HL-60 (cell line): ENCODE measurements around the gene AHI1.

Source experiments
- DNase-seq, 2 experiments: peaks; one replicate each; pipeline ENCODE4 v3.0.0-alpha.2; 2010 to 2020; ENCODE audit warnings: low read depth in 1 of 2, low spot score in 1 of 2
- H3K27ac ChIP-seq: fragments of 250-450 bp; sonication (Bioruptor Pico); replicated peaks from 2 replicates; pipeline ENCODE4 v1.5.1; 2020; ENCODE audit warnings: mild to moderate bottlenecking, moderate library complexity
- H3K27me3 ChIP-seq: fragments of 250-450 bp; sonication (Bioruptor Pico); 2 replicates; pipeline ENCODE4 v1.5.1; 2021; ENCODE audit warnings: mild to moderate bottlenecking, moderate library complexity; ENCODE audit not compliant: insufficient read depth, poor library complexity, severe bottlenecking
- H3K4me3 ChIP-seq: replicated peaks from 2 replicates; pipeline ENCODE4 v1.5.1; 2011; ENCODE audit warnings: mild to moderate bottlenecking, control low read depth, low read length; ENCODE audit not compliant: insufficient read depth
- GABPA ChIP-seq: IDR thresholded peaks from 2 replicates; pipeline ENCODE4 v1.6.1; 2012; ENCODE audit warnings: low read depth
- POLR2AphosphoS5 ChIP-seq: IDR thresholded peaks from 2 replicates; pipeline ENCODE4 v1.6.1; 2012; ENCODE audit warnings: low read depth
- SPI1 ChIP-seq: IDR thresholded peaks from 2 replicates; pipeline ENCODE4 v1.6.1; 2012; ENCODE audit warnings: low read depth, mild to moderate bottlenecking, borderline replicate concordance
- long read RNA-seq: library from polyadenylated mRNA; unstranded; transcript quantifications from one replicate; pipeline ENCODE4 v2.0.0, GENCODE V29; 2020
- TF ChIP-seq, protein P1 (sequence below): IDR thresholded peaks from one replicate; pipeline ENCODE4 v1.5.1; 2011; ENCODE audit warnings: low read length, control low read depth, inconsistent platforms; ENCODE audit not compliant: insufficient read depth
- TF ChIP-seq, protein P2 (sequence below): IDR thresholded peaks from 2 replicates; pipeline ENCODE4 v1.6.1; 2012; ENCODE audit warnings: low read depth; ENCODE audit not compliant: insufficient replicate concordance

Gene AHI1
- long read RNA-seq, full-length matches to known transcripts = 1 of 13 reads
- long read RNA-seq, partial matches to known transcripts = 5 of 13 reads
- long read RNA-seq, other reads (novel, unspliced or antisense) = 7 of 13 reads

DNA sequence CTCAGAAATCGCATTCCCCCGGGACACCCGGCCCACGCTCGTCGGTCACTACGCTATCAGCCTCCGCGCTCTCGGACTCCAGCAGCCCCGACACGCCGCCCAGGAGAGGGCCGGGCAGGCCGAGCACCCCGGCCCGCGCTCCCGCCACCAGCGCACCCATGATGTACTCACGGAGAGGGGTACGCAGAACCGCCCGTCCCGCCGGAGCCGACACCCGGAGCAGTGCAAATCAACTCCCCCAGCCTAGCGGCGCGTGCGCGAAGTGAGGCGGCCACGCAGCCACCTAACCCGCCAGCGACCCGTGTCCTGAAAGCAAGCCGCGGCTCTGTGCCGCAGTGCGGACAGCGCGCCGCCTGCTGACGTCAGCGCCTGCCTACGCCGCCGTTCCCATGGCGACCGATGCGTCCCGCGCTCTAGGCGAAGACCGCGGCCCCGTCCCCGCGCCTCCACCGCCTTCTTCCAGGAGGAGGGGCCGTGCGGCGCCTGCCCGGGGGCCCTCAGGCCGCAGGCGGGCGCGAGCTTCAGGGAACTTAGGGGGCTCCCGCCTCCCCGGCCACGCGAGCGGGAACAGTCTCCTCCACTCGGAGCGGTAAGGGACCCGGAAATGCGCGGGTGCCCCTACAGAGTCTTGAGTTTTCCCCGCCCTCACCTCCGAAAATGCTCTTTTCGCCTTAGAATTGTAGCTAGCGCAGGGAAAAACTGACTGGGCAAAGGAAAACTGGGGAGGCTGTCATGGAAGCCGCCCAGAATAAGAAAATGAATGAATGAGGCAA is at the start of gene AHI1:
AHI1 (minus strand) TSS at position 329 of the 773 bp plus-strand sequence. CDS start 5,503 bp downstream, outside the sequence.
- DNase-seq = peak; percentile 78 to 89
- Histone ChIP-seq H3K27me3 (no peaks in the 10 kb centered on the region), H3K27ac (peak within 1 kb of the TSS; percentile 78), H3K4me3 (peak within 1 kb of the TSS; percentile 93)
- TF ChIP-seq GABPA (no peak), POLR2AphosphoS5 (peak; percentile 91; the same call in 1 of the 2 replicates), SPI1 (no peak)
- TF ChIP-seq, protein P1, sequence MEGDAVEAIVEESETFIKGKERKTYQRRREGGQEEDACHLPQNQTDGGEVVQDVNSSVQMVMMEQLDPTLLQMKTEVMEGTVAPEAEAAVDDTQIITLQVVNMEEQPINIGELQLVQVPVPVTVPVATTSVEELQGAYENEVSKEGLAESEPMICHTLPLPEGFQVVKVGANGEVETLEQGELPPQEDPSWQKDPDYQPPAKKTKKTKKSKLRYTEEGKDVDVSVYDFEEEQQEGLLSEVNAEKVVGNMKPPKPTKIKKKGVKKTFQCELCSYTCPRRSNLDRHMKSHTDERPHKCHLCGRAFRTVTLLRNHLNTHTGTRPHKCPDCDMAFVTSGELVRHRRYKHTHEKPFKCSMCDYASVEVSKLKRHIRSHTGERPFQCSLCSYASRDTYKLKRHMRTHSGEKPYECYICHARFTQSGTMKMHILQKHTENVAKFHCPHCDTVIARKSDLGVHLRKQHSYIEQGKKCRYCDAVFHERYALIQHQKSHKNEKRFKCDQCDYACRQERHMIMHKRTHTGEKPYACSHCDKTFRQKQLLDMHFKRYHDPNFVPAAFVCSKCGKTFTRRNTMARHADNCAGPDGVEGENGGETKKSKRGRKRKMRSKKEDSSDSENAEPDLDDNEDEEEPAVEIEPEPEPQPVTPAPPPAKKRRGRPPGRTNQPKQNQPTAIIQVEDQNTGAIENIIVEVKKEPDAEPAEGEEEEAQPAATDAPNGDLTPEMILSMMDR = no peak
- TF ChIP-seq, protein P2, sequence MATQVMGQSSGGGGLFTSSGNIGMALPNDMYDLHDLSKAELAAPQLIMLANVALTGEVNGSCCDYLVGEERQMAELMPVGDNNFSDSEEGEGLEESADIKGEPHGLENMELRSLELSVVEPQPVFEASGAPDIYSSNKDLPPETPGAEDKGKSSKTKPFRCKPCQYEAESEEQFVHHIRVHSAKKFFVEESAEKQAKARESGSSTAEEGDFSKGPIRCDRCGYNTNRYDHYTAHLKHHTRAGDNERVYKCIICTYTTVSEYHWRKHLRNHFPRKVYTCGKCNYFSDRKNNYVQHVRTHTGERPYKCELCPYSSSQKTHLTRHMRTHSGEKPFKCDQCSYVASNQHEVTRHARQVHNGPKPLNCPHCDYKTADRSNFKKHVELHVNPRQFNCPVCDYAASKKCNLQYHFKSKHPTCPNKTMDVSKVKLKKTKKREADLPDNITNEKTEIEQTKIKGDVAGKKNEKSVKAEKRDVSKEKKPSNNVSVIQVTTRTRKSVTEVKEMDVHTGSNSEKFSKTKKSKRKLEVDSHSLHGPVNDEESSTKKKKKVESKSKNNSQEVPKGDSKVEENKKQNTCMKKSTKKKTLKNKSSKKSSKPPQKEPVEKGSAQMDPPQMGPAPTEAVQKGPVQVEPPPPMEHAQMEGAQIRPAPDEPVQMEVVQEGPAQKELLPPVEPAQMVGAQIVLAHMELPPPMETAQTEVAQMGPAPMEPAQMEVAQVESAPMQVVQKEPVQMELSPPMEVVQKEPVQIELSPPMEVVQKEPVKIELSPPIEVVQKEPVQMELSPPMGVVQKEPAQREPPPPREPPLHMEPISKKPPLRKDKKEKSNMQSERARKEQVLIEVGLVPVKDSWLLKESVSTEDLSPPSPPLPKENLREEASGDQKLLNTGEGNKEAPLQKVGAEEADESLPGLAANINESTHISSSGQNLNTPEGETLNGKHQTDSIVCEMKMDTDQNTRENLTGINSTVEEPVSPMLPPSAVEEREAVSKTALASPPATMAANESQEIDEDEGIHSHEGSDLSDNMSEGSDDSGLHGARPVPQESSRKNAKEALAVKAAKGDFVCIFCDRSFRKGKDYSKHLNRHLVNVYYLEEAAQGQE = peak; percentile 53

DNA sequence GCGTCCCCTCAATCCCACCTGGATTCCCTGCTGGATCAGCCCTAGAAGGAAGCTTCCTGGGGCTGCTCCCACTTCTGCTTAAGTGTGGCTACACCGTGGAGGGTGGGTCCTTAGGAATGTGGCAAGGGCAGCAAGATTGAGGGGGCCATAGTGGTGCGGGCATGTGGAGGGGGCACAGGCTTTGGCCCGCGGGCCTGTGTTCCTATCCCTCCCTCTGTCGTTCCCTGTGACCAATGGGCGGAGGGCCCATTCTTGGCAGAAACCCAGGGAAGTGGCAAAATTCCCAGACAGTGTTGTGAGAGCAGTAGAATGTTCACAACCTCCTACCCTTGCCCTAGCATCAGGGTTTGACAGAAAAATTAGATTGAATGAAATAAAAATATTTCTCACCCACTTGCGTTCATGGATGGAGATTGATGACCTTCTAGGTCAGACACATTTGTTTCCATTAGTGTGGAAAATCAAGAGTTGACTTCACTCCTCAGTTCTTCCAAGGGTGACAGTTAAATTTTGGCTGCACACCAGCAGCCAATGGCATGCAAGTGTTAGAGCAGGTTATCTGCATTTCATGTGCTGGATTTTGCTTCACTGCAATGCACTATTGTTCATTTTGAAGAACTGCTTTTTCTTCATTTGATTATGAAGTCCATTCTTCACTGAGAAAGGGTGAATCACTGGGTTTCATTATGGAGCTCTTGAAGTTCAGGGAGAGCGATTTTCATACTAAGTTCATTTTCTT is 49.3 kb upstream of the AHI1 start:
- no peak for TF ChIP-seq POLR2AphosphoS5
- TF ChIP-seq, protein P1 = no peak
- TF ChIP-seq, protein P2 = no peak
- TF ChIP-seq GABPA = no peak
- TF ChIP-seq SPI1 = no peak
- Histone ChIP-seq H3K27me3 (peaks cover 6% of the 10 kb centered on the region), H3K4me3 (no peak overlapping the region), H3K27ac (no peak overlapping the region)
- no peak for DNase-seq

DNA sequence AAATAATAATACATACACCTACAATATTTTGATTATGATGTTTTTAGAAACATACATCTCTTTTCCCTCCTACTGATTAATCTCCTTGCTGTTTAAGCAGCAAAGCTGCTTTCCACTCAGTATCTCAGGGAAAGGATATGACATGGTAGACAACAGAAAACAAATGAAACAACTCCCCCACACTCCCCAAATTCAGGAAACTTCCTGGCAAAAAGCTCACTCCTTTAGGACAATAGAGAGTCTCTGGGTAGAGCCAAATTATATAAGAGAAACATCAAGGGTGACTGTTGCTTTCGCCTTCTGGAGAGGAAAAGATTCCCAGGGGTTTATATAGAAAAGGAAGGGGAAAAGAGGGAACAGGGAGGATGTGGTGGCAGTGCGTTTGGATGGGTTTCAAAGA is 48.7 kb upstream of the AHI1 start:
- no peak for TF ChIP-seq POLR2AphosphoS5
- TF ChIP-seq, protein P1 = no peak
- TF ChIP-seq, protein P2 = no peak
- no peak for TF ChIP-seq SPI1
- TF ChIP-seq GABPA = no peak
- H3K27ac ChIP-seq = no peak overlapping the region
- peaks cover 8% of the 10 kb centered on the region for H3K27me3 ChIP-seq
- DNase-seq = no peak
- H3K4me3 ChIP-seq = no peak overlapping the region
